Mucosa of gallbladder (tissue), 1 donor: Measurements from ENCODE around the gene NUMB. TPM values are rescaled to one million over a fixed set of nuclear protein-coding genes. Genes with fewer than 3 reads are reported as not detected.
A peak's percentile ranks its signal among the peaks of the same experiment; 100 is the strongest.

Source experiments
- DNase-seq: peaks from one replicate; pipeline ENCODE4 v3.0.0-alpha.2; 2020; ENCODE audit warnings: low spot score
- total RNA-seq: library from RNA; stranded (reverse); gene quantifications from one replicate; pipeline ENCODE4 v1.2.1, GENCODE V29; 2021
- donor health status: DM: no; HTN: no; CAD: no.

The NUMB gene
- 117 TPM for total RNA-seq

- peak; percentile 99 for DNase-seq
Observed at GRCh38 chr14:73458183-73458976, at the start of gene NUMB. Gene NUMB, minus strand, starts transcription at chr14:73458546. Its CDS starts 102,795 bp downstream, at chr14:73355751.

- DNase-seq: no peak
Observed at GRCh38 chr14:73503648-73504047, 45.3 kb upstream of the NUMB start.

GRCh38 chr14:73502017-73502619, 43.8 kb upstream of the NUMB start:
- DNase-seq: no peak

- no peak for DNase-seq
Observed at GRCh38 chr14:73500360-73500759, 42.0 kb upstream of the NUMB start.

- DNase-seq: no peak
Observed at GRCh38 chr14:73494593-73494992, 36.2 kb upstream of the NUMB start.

GRCh38 chr14:73492670-73493069, 34.3 kb upstream of the NUMB start:
- DNase-seq: no peak

GRCh38 chr14:73492043-73492552, 33.8 kb upstream of the NUMB start:
- DNase-seq: no peak

- DNase-seq: peak; percentile 60
Observed at GRCh38 chr14:73491256-73492042, 33.1 kb upstream of the NUMB start.

- no peak for DNase-seq
Observed at GRCh38 chr14:73489481-73490175, 31.3 kb upstream of the NUMB start.

GRCh38 chr14:73478684-73479083, 20.3 kb upstream of the NUMB start:
- DNase-seq: no peak

GRCh38 chr14:73477618-73478266, 19.4 kb upstream of the NUMB start:
- no peak for DNase-seq

GRCh38 chr14:73476451-73476931, 18.1 kb upstream of the NUMB start:
- no peak for DNase-seq

GRCh38 chr14:73474952-73475351, 16.6 kb upstream of the NUMB start:
- DNase-seq: no peak

- no peak for DNase-seq
Observed at GRCh38 chr14:73472185-73473114, 14.1 kb upstream of the NUMB start.

- DNase-seq: no peak
Observed at GRCh38 chr14:73471582-73472184, 13.3 kb upstream of the NUMB start.

- DNase-seq: no peak
Observed at GRCh38 chr14:73468828-73469375, 10.6 kb upstream of the NUMB start.

- no peak for DNase-seq
Observed at GRCh38 chr14:73467800-73468199, 9.5 kb upstream of the NUMB start.

GRCh38 chr14:73467377-73467776, 9.0 kb upstream of the NUMB start:
- DNase-seq: no peak

GRCh38 chr14:73466861-73467260, 8.5 kb upstream of the NUMB start:
- DNase-seq: no peak
